OCI-LY1 (cell line): ENCODE measurements around the gene HSFX3.
"Not testable (repeated sequence)": the region's sequence is repeated elsewhere in the genome, so short reads cannot be mapped to it uniquely, and the experiment has no call there.

Experiments
- H2AFZ ChIP-seq: fragments of 200-600 bp; sonication (generic), shearing (Covaris generic); 2 replicates; pipeline ENCODE4 v1.6.0; 2014; ENCODE audit warnings: antibody characterized with exemption, mild to moderate bottlenecking, low read length
- H3F3A ChIP-seq: fragments of 200-600 bp; sonication (generic), shearing (Covaris generic); 2 replicates; pipeline ENCODE4 v1.6.0; 2014; ENCODE audit warnings: mild to moderate bottlenecking, antibody characterized with exemption, low read length, moderate library complexity; ENCODE audit not compliant: insufficient read depth
- H3K27ac ChIP-seq: fragments of 200-600 bp; sonication (generic); 2 replicates; pipeline ENCODE4 v1.5.1; 2014; ENCODE audit warnings: low read length, mixed run types, mild to moderate bottlenecking, low read depth; ENCODE audit not compliant: poor library complexity, severe bottlenecking
- H3K27me3 ChIP-seq: fragments of 200-600 bp; sonication (generic); 2 replicates; pipeline ENCODE4 v1.6.0; 2014; ENCODE audit warnings: antibody characterized with exemption, mild to moderate bottlenecking, low read length, moderate library complexity; ENCODE audit not compliant: insufficient read depth
- H3K36me3 ChIP-seq: fragments of 200-600 bp; sonication (generic); 2 replicates; pipeline ENCODE4 v1.6.1; 2014; ENCODE audit warnings: mild to moderate bottlenecking, antibody characterized with exemption, low read length, moderate library complexity, mixed read lengths; ENCODE audit not compliant: insufficient read depth
- H3K4me1 ChIP-seq: fragments of 200-600 bp; sonication (generic); 2 replicates; pipeline ENCODE4 v1.5.1; 2014; ENCODE audit warnings: mild to moderate bottlenecking, low read length, moderate library complexity; ENCODE audit not compliant: insufficient read depth, severe bottlenecking
- H3K4me2 ChIP-seq: fragments of 200-600 bp; sonication (generic), shearing (Covaris generic); 2 replicates; pipeline ENCODE4 v1.6.1; 2014; ENCODE audit warnings: low read length
- H3K4me3 ChIP-seq: fragments of 200-600 bp; sonication (generic); 2 replicates; pipeline ENCODE4 v1.5.1; 2014; ENCODE audit warnings: low read length, low read depth, mild to moderate bottlenecking, mixed read lengths; ENCODE audit not compliant: poor library complexity, severe bottlenecking
- H3K79me2 ChIP-seq: fragments of 200-600 bp; shearing (Covaris generic); 2 replicates; pipeline ENCODE4 v1.6.1; 2016; ENCODE audit warnings: mixed run types, low read length, mixed read lengths; ENCODE audit not compliant: insufficient read depth
- H3K9ac ChIP-seq: fragments of 200-600 bp; sonication (generic), shearing (Covaris generic); 2 replicates; pipeline ENCODE4 v1.6.1; 2014; ENCODE audit warnings: mild to moderate bottlenecking, low read length, mixed read lengths
- H3K9me2 ChIP-seq: fragments of 200-600 bp; sonication (generic), shearing (Covaris generic); 2 replicates; pipeline ENCODE4 v1.6.1; 2014; ENCODE audit warnings: low read depth, mild to moderate bottlenecking, low read length, mixed read lengths
- H3K9me3 ChIP-seq: fragments of 200-600 bp; shearing (Covaris generic); 2 replicates; pipeline ENCODE4 v1.6.1; 2014; ENCODE audit warnings: low read length, mixed read lengths
- H4K20me1 ChIP-seq: fragments of 200-600 bp; sonication (generic), shearing (Covaris generic); 2 replicates; pipeline ENCODE4 v1.6.0; 2016; ENCODE audit warnings: mild to moderate bottlenecking, low read length; ENCODE audit not compliant: insufficient read depth
- EZH2 ChIP-seq: fragments of 200-600 bp; sonication (generic), shearing (Covaris generic); IDR thresholded peaks from 2 replicates; pipeline ENCODE4 v1.8.0; 2017; ENCODE audit warnings: borderline replicate concordance, mixed run types, mild to moderate bottlenecking, antibody characterized with exemption, low read length, moderate library complexity, mixed read lengths
- TF ChIP-seq, protein P1 (sequence below): fragments of 200-600 bp; sonication (generic), shearing (Covaris generic); IDR thresholded peaks from 2 replicates; pipeline ENCODE4 v1.5.1; 2017; ENCODE audit warnings: mild to moderate bottlenecking, antibody characterized with exemption, low read length, moderate library complexity, mixed read lengths

HSFX3 gene

DNA sequence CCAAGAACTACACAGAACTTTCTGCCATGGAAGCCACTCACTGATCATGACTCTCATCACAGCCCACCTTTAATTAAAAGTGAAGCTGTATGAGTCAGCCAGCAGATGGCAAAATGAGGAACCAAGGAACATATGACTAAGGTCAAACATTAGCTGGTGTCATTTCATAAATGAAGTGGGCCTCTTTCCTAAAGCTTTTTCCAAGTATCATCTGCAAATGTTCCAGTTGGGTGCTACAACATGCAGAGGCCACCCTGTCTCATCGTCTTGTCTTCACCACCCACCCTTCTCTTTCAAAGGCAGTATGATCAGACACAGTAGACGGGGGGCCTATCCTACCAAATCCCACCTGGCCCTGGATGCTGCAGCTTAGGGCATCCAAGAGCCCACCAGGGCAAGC lies 18.1 kb downstream of the HSFX3 start:
- Histone ChIP-seq H3K79me2 (no peaks in the 10 kb centered on the region), H3K4me3 (no peak overlapping the region), H3K27ac (no peak overlapping the region), H3K36me3 (no peaks in the 10 kb centered on the region), H4K20me1 (no peaks in the 10 kb centered on the region), H3K27me3 (no peaks in the 10 kb centered on the region), H3K9ac (no peak overlapping the region), H3F3A (no peaks in the 10 kb centered on the region), H2AFZ (no peak overlapping the region), H3K9me3 (no peaks in the 10 kb centered on the region), H3K4me2 (no peak overlapping the region), H3K4me1 (no peaks in the 10 kb centered on the region), H3K9me2 (no peaks in the 10 kb centered on the region)
- TF ChIP-seq EZH2 = no peak
- TF ChIP-seq, protein P1, sequence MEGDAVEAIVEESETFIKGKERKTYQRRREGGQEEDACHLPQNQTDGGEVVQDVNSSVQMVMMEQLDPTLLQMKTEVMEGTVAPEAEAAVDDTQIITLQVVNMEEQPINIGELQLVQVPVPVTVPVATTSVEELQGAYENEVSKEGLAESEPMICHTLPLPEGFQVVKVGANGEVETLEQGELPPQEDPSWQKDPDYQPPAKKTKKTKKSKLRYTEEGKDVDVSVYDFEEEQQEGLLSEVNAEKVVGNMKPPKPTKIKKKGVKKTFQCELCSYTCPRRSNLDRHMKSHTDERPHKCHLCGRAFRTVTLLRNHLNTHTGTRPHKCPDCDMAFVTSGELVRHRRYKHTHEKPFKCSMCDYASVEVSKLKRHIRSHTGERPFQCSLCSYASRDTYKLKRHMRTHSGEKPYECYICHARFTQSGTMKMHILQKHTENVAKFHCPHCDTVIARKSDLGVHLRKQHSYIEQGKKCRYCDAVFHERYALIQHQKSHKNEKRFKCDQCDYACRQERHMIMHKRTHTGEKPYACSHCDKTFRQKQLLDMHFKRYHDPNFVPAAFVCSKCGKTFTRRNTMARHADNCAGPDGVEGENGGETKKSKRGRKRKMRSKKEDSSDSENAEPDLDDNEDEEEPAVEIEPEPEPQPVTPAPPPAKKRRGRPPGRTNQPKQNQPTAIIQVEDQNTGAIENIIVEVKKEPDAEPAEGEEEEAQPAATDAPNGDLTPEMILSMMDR = no peak

DNA sequence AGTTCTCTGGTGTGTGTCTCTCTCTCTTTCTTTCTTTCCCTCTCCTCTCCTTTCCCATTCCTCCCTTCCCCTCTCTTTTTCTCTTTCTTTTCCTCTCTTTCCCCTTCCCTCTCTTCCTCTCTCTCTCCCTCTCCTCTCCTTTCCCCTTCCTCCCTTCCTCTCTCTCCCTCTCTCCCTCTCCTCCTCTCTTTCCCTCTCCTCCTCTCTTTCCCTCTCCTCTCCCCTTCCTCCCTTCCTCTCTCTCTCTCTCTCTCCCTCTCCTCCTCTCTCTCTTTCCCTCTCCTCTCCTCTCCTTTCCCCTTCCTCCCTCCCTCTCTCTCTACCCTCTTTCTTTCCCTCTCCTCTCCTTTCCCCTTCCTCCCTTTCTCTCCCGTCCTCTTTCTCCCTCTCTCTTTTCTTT lies 21.3 kb downstream of the HSFX3 start:
- no peaks in the 10 kb centered on the region for H3K9me3 ChIP-seq
- no peaks in the 10 kb centered on the region for H3K79me2 ChIP-seq
- H3K36me3 ChIP-seq = no peaks in the 10 kb centered on the region
- H3F3A ChIP-seq = no peaks in the 10 kb centered on the region
- no peaks in the 10 kb centered on the region for H3K9me2 ChIP-seq
- no peaks in the 10 kb centered on the region for H3K27me3 ChIP-seq
- no peak overlapping the region for H3K4me3 ChIP-seq
- TF ChIP-seq, protein P1 = no peak
- TF ChIP-seq EZH2 = no peak
- H3K27ac ChIP-seq = no peak overlapping the region
- no peak overlapping the region for H2AFZ ChIP-seq
- H3K4me2 ChIP-seq = no peak overlapping the region
- H3K9ac ChIP-seq = no peak overlapping the region
- no peaks in the 10 kb centered on the region for H4K20me1 ChIP-seq
- H3K4me1 ChIP-seq = peaks cover 16% of the 10 kb centered on the region

- no peaks in the 10 kb centered on the region for H3K9me2 ChIP-seq
- no peaks in the 10 kb centered on the region for H3K36me3 ChIP-seq
- H2AFZ ChIP-seq = no peak overlapping the region
- H3K4me2 ChIP-seq = no peak overlapping the region
- no peak overlapping the region for H3K9ac ChIP-seq
- H4K20me1 ChIP-seq = no peaks in the 10 kb centered on the region
- H3F3A ChIP-seq = no peaks in the 10 kb centered on the region
- H3K9me3 ChIP-seq = no peaks in the 10 kb centered on the region
- H3K27me3 ChIP-seq = no peaks in the 10 kb centered on the region
- H3K4me1 ChIP-seq = peaks cover 16% of the 10 kb centered on the region
- no peaks in the 10 kb centered on the region for H3K79me2 ChIP-seq
- no peak overlapping the region for H3K27ac ChIP-seq
- no peak overlapping the region for H3K4me3 ChIP-seq
- TF ChIP-seq EZH2 = no peak
- TF ChIP-seq, protein P1 = peak; percentile 49
Observed at GRCh38 chrX:149527705-149528104, 22.0 kb downstream of the HSFX3 start.

GRCh38 chrX:149526318-149527033 lies 23.2 kb downstream of the HSFX3 start:
- not testable (repeated sequence) for H3K9me2 ChIP-seq, H2AFZ ChIP-seq, H3K27me3 ChIP-seq, H3K79me2 ChIP-seq, H3K9me3 ChIP-seq, H3F3A ChIP-seq, H3K9ac ChIP-seq, H3K4me3 ChIP-seq, H4K20me1 ChIP-seq, H3K36me3 ChIP-seq
- H3K27ac ChIP-seq = peak overlapping the region; percentile 51
- peaks cover 16% of the 10 kb centered on the region for H3K4me1 ChIP-seq
- H3K4me2 ChIP-seq = 0 out of 2 replicates have a peak overlapping the region, but pooled peaks have one; percentile 23

GRCh38 chrX:149525903-149526302 lies 23.8 kb downstream of the HSFX3 start:
- H3K4me3 ChIP-seq, H3F3A ChIP-seq, H4K20me1 ChIP-seq, H3K9ac ChIP-seq, H3K9me2 ChIP-seq, H3K27me3 ChIP-seq, H3K9me3 ChIP-seq, H3K79me2 ChIP-seq, H2AFZ ChIP-seq, H3K36me3 ChIP-seq: not testable (repeated sequence)
- Histone ChIP-seq H3K27ac (peak overlapping the region; percentile 51), H3K4me1 (peaks cover 16% of the 10 kb centered on the region), H3K4me2 (peak overlapping the region; percentile 23; the same call in 1 of the 2 replicates)
